ENCODE results near the gene MAPK12.

- no peak for TF ChIP-seq EZH2 (IDR thresholded peaks at IDR 0.05; ENCODE audit: borderline replicate concordance, low read depth, low read length, severe bottlenecking)
- TF ChIP-seq CTCF (IDR thresholded peaks at IDR 0.05; ENCODE audit: extremely low read depth in 1 of 2, insufficient read depth in 1 of 2, low read depth in 1 of 2, low read length in 2 of 2): no peak
- TF ChIP-seq MAX (IDR thresholded peaks at IDR 0.05; ENCODE audit: insufficient read depth, insufficient read length): no peak
These were observed 19.9 kb upstream of the MAPK12 start for GRCh38 chr22:50281384-50281760.

Data from endothelial cell of umbilical vein (primary cell).